GM18873 (cell line): Measurements from ENCODE around the gene FOXN1.

Source experiments
- ATAC-seq: cut with Tn5 transposase; IDR thresholded peaks from one replicate; pipeline ENCODE4 v1.9.1; 2021; ENCODE audit warnings: mild to moderate bottlenecking, moderate library complexity, moderate number of reproducible peaks; ENCODE audit not compliant: unreplicated experiment, low FRiP score

The FOXN1 gene

GRCh38 chr17:28523876-28524275, 17.7 kb downstream of the FOXN1 start:
- no peak for ATAC-seq

GRCh38 chr17:28524476-28525424, 18.6 kb downstream of the FOXN1 start:
- ATAC-seq = no peak

GRCh38 chr17:28526381-28526780, 20.2 kb downstream of the FOXN1 start:
- no peak for ATAC-seq

- ATAC-seq = no peak
Observed at GRCh38 chr17:28527181-28527681, 21.1 kb downstream of the FOXN1 start.

- ATAC-seq = no peak
Observed at GRCh38 chr17:28527859-28528258, 21.7 kb downstream of the FOXN1 start.

GRCh38 chr17:28528327-28529012, 22.3 kb downstream of the FOXN1 start:
- no peak for ATAC-seq

- no peak for ATAC-seq
Observed at GRCh38 chr17:28529013-28529400, 22.9 kb downstream of the FOXN1 start.

- ATAC-seq = no peak
Observed at GRCh38 chr17:28530250-28530649, 24.1 kb downstream of the FOXN1 start.

- no peak for ATAC-seq
Observed at GRCh38 chr17:28530926-28531325, 24.8 kb downstream of the FOXN1 start.

GRCh38 chr17:28532050-28532960, 26.2 kb downstream of the FOXN1 start:
- no peak for ATAC-seq

- ATAC-seq = no peak
Observed at GRCh38 chr17:28533091-28533807, 27.1 kb downstream of the FOXN1 start.

- no peak for ATAC-seq
Observed at GRCh38 chr17:28534740-28535375, 28.7 kb downstream of the FOXN1 start.

GRCh38 chr17:28536532-28537218, 30.5 kb downstream of the FOXN1 start:
- no peak for ATAC-seq

- no peak for ATAC-seq
Observed at GRCh38 chr17:28537219-28537610, 31.1 kb downstream of the FOXN1 start.

- ATAC-seq = no peak
Observed at GRCh38 chr17:28538296-28538895, 32.2 kb downstream of the FOXN1 start.

GRCh38 chr17:28540231-28540630, 34.1 kb downstream of the FOXN1 start:
- ATAC-seq = no peak

GRCh38 chr17:28541439-28541838, 35.3 kb downstream of the FOXN1 start:
- ATAC-seq = no peak

GRCh38 chr17:28544402-28545140, 38.4 kb downstream of the FOXN1 start:
- ATAC-seq = no peak
